DOHH2 (cell line): Measurements from ENCODE around the gene RAVER2.

Source experiments
- H3F3A ChIP-seq: fragments of 200-600 bp; sonication (generic), shearing (Covaris generic); 2 replicates; pipeline ENCODE4 v1.6.0; 2016; ENCODE audit warnings: antibody characterized with exemption, mild to moderate bottlenecking; ENCODE audit not compliant: control insufficient read depth, insufficient read depth
- H3K27ac ChIP-seq: fragments of 200-600 bp; sonication (generic); 2 replicates; pipeline ENCODE4 v1.5.1; 2014; ENCODE audit warnings: low read depth, mild to moderate bottlenecking, low read length, moderate library complexity
- H3K27me3 ChIP-seq: fragments of 200-600 bp; sonication (generic); 2 replicates; pipeline ENCODE4 v1.6.1; 2014; ENCODE audit warnings: mild to moderate bottlenecking, low read length, mixed read lengths; ENCODE audit not compliant: control insufficient read depth
- H3K36me3 ChIP-seq: fragments of 200-600 bp; sonication (generic); 2 replicates; pipeline ENCODE4 v1.6.1; 2014; ENCODE audit warnings: mild to moderate bottlenecking, low read length, moderate library complexity, mixed read lengths; ENCODE audit not compliant: control insufficient read depth
- H3K4me1 ChIP-seq: fragments of 200-600 bp; sonication (generic); 2 replicates; pipeline ENCODE4 v1.6.1; 2014; ENCODE audit warnings: mild to moderate bottlenecking, low read length, mixed read lengths; ENCODE audit not compliant: control insufficient read depth
- H3K4me2 ChIP-seq: fragments of 200-600 bp; sonication (generic); 2 replicates; pipeline ENCODE4 v1.6.0; 2014; ENCODE audit warnings: mild to moderate bottlenecking, low read length, moderate library complexity
- H3K4me3 ChIP-seq: fragments of 200-600 bp; sonication (generic); 2 replicates; pipeline ENCODE4 v1.5.1; 2014; ENCODE audit warnings: mild to moderate bottlenecking, low read length, mixed read lengths
- H3K79me2 ChIP-seq: fragments of 200-600 bp; sonication (generic); 2 replicates; pipeline ENCODE4 v1.6.1; 2014; ENCODE audit warnings: mild to moderate bottlenecking, low read length, mixed read lengths; ENCODE audit not compliant: control insufficient read depth
- H3K9me2 ChIP-seq: fragments of 200-600 bp; sonication (generic); replicated peaks from 2 replicates; pipeline ENCODE4 v1.6.1; 2014; ENCODE audit warnings: mild to moderate bottlenecking, low read length, mixed read lengths; ENCODE audit not compliant: control insufficient read depth
- H3K9me3 ChIP-seq: fragments of 200-600 bp; sonication (generic); 2 replicates; pipeline ENCODE4 v1.6.1; 2014; ENCODE audit warnings: antibody characterized with exemption, low read length, mixed read lengths; ENCODE audit not compliant: control insufficient read depth, insufficient read depth
- H4K20me1 ChIP-seq: fragments of 200-600 bp; sonication (generic); 2 replicates; pipeline ENCODE4 v1.6.0; 2014; ENCODE audit warnings: low read depth, mild to moderate bottlenecking, antibody characterized with exemption, low read length, moderate library complexity; ENCODE audit not compliant: control insufficient read depth, insufficient read depth
- EZH2phosphoT487 ChIP-seq: fragments of 200-600 bp; sonication (generic); IDR thresholded peaks from 2 replicates; pipeline ENCODE4 v1.6.1; 2017; ENCODE audit warnings: borderline replicate concordance, mild to moderate bottlenecking, antibody characterized with exemption, low read length, moderate library complexity, mixed read lengths
- TF ChIP-seq, protein P1 (sequence below): fragments of 200-600 bp; sonication (generic); IDR thresholded peaks from one replicate; pipeline ENCODE4 v1.5.1; 2014; ENCODE audit warnings: antibody characterized with exemption, mild to moderate bottlenecking, low read depth, low read length; ENCODE audit not compliant: poor library complexity, severe bottlenecking

Gene RAVER2

DNA sequence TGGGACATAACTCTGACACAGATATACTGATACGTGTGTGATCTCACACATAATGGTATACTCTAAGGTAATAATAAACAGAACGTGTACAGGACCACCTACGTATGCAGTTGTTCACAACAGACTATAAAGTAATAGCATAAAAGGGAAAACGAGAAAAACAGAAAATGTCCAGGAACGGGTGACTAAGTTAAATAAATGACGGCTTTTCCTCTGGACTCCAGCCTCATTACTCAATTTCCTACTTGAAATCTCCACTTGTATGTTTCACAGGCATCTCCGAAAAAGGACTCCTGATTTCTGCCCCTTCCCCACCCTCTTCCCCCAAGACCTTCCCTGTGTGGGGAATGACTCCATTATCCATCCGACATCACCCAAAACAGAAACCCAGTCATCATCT lies 126.4 kb downstream of the RAVER2 start:
- Histone ChIP-seq H3K4me3 (no peak overlapping the region), H3K9me2 (no peaks in the 10 kb centered on the region)

DNA sequence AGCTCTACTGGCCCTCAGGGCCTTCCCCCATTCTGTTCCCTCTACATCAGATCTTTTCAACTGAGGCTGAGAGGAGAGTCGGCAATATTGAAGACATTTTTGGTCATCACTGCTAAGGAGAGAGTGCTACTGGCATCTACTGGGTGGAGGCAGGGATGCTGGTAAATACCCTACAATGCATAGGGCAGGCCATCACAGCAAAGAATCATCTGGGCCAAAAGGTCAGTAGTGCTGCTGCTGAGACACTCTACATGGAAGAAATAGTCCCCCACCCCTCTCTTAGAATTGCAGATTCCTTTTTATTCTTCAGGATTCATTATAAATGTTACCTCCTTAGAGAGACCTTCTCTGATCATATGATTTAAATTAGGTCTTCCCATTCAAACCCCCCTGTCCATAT lies 127.2 kb downstream of the RAVER2 start:
- Histone ChIP-seq H3K4me1 (no peaks in the 10 kb centered on the region), H3F3A (no peaks in the 10 kb centered on the region), H3K4me3 (no peak overlapping the region), H3K9me2 (no peaks in the 10 kb centered on the region), H4K20me1 (no peaks in the 10 kb centered on the region), H3K36me3 (peaks cover 59% of the 10 kb centered on the region), H3K27ac (no peak overlapping the region), H3K9me3 (no peaks in the 10 kb centered on the region), H3K79me2 (no peaks in the 10 kb centered on the region), H3K27me3 (no peaks in the 10 kb centered on the region), H3K4me2 (no peak overlapping the region)
- TF ChIP-seq, protein P1, sequence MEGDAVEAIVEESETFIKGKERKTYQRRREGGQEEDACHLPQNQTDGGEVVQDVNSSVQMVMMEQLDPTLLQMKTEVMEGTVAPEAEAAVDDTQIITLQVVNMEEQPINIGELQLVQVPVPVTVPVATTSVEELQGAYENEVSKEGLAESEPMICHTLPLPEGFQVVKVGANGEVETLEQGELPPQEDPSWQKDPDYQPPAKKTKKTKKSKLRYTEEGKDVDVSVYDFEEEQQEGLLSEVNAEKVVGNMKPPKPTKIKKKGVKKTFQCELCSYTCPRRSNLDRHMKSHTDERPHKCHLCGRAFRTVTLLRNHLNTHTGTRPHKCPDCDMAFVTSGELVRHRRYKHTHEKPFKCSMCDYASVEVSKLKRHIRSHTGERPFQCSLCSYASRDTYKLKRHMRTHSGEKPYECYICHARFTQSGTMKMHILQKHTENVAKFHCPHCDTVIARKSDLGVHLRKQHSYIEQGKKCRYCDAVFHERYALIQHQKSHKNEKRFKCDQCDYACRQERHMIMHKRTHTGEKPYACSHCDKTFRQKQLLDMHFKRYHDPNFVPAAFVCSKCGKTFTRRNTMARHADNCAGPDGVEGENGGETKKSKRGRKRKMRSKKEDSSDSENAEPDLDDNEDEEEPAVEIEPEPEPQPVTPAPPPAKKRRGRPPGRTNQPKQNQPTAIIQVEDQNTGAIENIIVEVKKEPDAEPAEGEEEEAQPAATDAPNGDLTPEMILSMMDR, result no peak
- TF ChIP-seq EZH2phosphoT487, result no peak

More for the DNA sequence above, 126.4 kb downstream of the RAVER2 start:
- Histone ChIP-seq H3K4me1 (no peaks in the 10 kb centered on the region), H3K79me2 (no peaks in the 10 kb centered on the region), H3K27ac (no peak overlapping the region), H3K27me3 (no peaks in the 10 kb centered on the region), H3K36me3 (peaks cover 57% of the 10 kb centered on the region), H3K9me3 (no peaks in the 10 kb centered on the region), H4K20me1 (no peaks in the 10 kb centered on the region), H3K4me2 (no peak overlapping the region), H3F3A (no peaks in the 10 kb centered on the region)
- TF ChIP-seq, protein P1, result no peak
- TF ChIP-seq EZH2phosphoT487, result no peak

DNA sequence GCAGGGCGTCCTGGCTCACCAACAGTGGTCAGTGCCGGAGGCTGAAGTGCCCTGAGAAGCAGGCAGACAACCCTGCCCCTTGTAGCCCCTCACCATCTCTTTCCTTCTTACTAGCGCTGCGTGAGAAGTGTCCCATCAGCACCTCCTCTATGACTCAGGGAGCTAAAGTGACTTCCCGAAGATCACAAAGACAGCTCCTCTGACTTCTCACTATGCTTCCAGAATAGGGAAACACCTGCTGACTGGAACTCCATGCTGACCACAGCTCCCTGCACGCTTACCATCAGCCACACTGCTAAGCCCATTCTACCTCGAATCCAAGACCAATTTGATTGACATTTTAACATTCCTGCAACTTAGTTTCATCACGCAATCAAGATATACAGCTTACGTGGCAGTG lies 128.7 kb downstream of the RAVER2 start:
- Histone ChIP-seq H3K36me3 (peaks cover 66% of the 10 kb centered on the region), H4K20me1 (no peaks in the 10 kb centered on the region)

More for the DNA sequence above, 128.7 kb downstream of the RAVER2 start:
- TF ChIP-seq, protein P1, result no peak
- no peak for TF ChIP-seq EZH2phosphoT487
- H3K9me3 ChIP-seq, result no peaks in the 10 kb centered on the region
- no peak overlapping the region for H3K27ac ChIP-seq
- H3K79me2 ChIP-seq, result no peaks in the 10 kb centered on the region
- no peaks in the 10 kb centered on the region for H3K27me3 ChIP-seq
- H3K9me2 ChIP-seq, result no peaks in the 10 kb centered on the region
- H3K4me3 ChIP-seq, result no peak overlapping the region
- H3F3A ChIP-seq, result no peaks in the 10 kb centered on the region
- H3K4me1 ChIP-seq, result no peaks in the 10 kb centered on the region
- H3K4me2 ChIP-seq, result no peak overlapping the region
